Retina (tissue), 1 donor: ENCODE measurements around the gene BIVM.

Experiments
- DNase-seq: peaks from one replicate; pipeline ENCODE4 v3.0.0-alpha.2; 2016

Gene BIVM

DNA sequence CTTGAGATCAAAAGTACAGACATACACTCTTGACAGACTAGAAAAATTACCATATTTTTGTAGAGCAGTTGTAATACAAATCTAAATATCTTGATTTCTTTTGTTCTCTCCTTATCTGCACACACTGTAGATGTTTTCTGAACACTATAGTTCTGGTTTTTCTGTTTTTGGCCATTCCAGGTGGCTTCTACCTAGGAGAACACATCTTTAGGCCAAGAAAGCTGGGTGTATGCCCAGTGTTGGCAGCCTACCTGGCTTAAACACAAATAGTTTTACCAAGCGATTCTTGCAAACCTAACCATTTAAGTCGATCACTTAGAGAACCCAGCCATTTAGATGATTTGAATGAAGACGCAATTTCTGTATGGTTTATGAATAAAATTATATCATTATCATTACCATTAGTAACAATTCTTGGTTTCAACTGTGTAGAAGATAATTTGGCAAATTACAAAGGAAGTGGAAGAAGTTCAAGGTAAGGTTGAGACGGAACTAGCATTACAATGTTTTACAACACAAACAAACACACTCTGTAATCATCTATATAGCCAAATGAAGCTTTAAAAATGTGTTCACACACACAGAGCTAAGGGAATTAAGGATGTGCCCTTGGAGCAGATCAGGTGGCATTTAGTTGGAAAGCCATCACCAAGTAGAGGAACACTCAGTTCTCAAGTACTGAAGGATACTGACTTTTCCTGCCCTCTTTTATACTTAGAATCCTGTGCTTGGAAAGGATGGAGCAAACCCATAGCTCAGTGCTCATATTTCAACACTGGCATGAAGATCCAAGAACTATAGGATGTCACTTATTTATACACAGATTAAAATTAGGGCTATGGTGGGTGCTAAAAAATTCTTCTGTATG is 83.1 kb downstream of the BIVM start:
- DNase-seq = no peak
